GM18870 (cell line): ENCODE measurements around the gene DNMT3L.
"Not testable (repeated sequence)": the region's sequence is repeated elsewhere in the genome, so short reads cannot be mapped to it uniquely, and the experiment has no call there.

ENCODE experiments used
- ATAC-seq: cut with Tn5 transposase; IDR thresholded peaks from one replicate; pipeline ENCODE4 v1.9.1; 2021; ENCODE audit warnings: moderate library complexity; ENCODE audit not compliant: unreplicated experiment

Gene DNMT3L

DNA sequence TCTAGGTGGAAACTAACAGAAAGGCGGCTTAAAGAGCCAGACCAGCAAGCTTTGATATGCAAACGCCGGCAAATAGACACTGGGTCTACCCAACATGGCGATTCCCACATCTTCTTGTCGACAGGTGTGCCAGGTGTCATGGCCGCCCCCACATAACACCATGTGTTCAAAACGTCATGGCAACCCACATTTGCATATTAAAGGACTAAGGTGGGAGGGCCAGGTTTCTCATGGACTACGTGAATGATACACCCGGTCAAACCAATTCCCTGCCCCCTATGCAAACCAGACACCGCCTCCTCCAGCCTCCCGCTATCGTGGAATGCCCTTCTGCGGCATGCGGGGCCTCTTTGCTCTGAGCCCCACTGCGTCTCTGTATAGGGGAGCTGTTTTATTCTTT is 62.2 kb downstream of the DNMT3L start:
- no peak for ATAC-seq

DNA sequence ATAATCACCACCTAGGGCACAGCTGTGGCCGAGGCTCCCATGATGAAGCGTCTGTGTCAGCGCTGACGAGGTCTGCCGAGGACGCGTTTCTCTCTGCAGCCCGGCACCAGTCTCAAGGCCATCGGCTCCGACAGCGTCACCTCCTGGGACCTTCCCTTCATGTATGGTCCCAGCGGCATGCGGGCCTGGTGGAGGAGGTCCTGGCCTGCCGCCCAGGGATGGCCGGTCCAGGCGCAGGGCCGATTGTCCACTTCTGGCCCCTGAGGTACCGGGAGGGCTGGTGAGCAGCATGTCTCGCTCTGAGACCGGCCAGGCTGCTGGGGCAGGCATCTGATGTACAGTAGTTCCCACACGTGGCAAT is 64.6 kb downstream of the DNMT3L start:
- ATAC-seq: not testable (repeated sequence)
